Activated CD8-positive, alpha-beta T cell treated with anti-CD3 and anti-CD28 coated beads for 36 hours (primary cell): ENCODE results near the gene ZNF780A. TPM values are rescaled to one million over a fixed set of nuclear protein-coding genes. Genes with fewer than 3 reads are reported as not detected.

ENCODE experiments used
- ATAC-seq: fragments of 200-7000 bp; cut with Tn5 transposase; one replicate; pipeline ENCODE4 v1.10.0; 2021; ENCODE audit warnings: mild to moderate bottlenecking, moderate library complexity
- CTCF ChIA-PET: fragments of 350-600 bp; sonication (Branson Sonifier 250); formaldehyde crosslinking; loops from one replicate; lab custom pipeline; 2021; ENCODE audit warnings: antibody characterized with exemption; lab: Charles Lee
- POLR2A ChIA-PET: fragments of 350-600 bp; sonication (Branson Sonifier 250); formaldehyde crosslinking; loops from one replicate; lab custom pipeline; 2021; ENCODE audit warnings: antibody characterized with exemption; lab: Charles Lee
- DNase-seq: peaks from one replicate; pipeline ENCODE4 v3.0.0-alpha.2; 2020
- H3K27ac Mint-ChIP-seq: one replicate; pipeline ENCODE4 v1.8.0; 2021; ENCODE audit warnings: mild to moderate bottlenecking, mixed read lengths
- H3K27me3 Mint-ChIP-seq: one replicate; pipeline ENCODE4 v1.8.0; 2021; ENCODE audit warnings: mixed read lengths
- H3K36me3 Mint-ChIP-seq: one replicate; pipeline ENCODE4 v1.8.0; 2021; ENCODE audit warnings: low read depth, mixed read lengths
- H3K4me1 Mint-ChIP-seq: one replicate; pipeline ENCODE4 v1.8.0; 2021; ENCODE audit warnings: low read depth, mixed read lengths
- H3K4me3 Mint-ChIP-seq: one replicate; pipeline ENCODE4 v1.8.0; 2021; ENCODE audit warnings: mild to moderate bottlenecking, moderate library complexity, mixed read lengths
- H3K9me3 Mint-ChIP-seq: one replicate; pipeline ENCODE4 v1.8.0; 2021; ENCODE audit warnings: mixed read lengths
- intact Hi-C: fragments of 100-400 bp; cut with micrococcal nuclease; formaldehyde crosslinking; loops from one replicate; pipeline ENCODE4 v1.10.0; 2022
- total RNA-seq, 2 experiments: library from RNA; stranded (reverse); gene quantifications; one replicate each; pipeline ENCODE4 v1.2.3, GENCODE V29; 2021
- TF ChIP-seq, protein P1 (sequence below): fragments of 200-600 bp; IDR thresholded peaks from one replicate; pipeline ENCODE4 v1.8.0; 2022; ENCODE audit warnings: antibody characterized with exemption, mild to moderate bottlenecking

The ZNF780A gene
- total RNA-seq, 2 experiments from 2014 or later, result 12.9 to 13.3 TPM

DNA sequence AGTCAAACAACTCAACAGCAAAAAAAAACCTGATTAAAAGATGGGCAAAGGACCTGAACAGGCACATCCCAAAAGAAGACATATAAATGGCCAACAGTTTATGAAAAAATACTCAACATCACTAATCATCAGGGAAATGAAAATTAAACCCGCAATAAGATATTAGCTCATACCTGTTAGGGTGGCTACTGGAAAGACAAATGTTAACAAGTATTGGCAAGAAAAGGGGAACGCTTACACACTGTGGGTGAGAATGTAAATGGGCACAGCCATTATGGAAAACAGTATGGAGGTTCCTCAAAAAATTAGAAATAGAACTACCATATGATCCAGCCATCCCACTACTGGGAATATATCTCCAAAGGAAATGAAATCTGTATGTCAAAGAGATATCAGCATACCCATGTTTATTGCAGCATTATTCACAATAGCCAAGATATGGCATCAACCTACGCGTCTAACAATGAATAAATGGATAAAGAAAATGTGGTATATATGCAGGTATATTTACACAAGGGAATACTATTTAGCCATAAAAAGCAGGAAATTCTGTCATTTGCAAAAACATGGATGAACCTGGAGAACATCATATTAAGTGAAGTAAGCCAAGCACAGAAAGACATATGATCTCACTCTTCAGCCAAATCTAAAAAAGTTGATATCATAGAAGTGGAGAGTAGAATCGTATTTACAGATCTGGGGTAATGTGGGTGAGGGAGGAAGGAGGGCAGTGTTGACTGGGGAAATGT, 2.3 kb downstream of the ZNF780A start:
- Mint-ChIP-seq H3K27ac (no peak overlapping the region), H3K9me3 (peaks cover 5% of the 10 kb centered on the region), H3K36me3 (peaks cover 33% of the 10 kb centered on the region), H3K27me3 (no peaks in the 10 kb centered on the region), H3K4me1 (peaks cover 31% of the 10 kb centered on the region), H3K4me3 (peak overlapping the region; percentile 100)
- ATAC-seq (no peak), DNase-seq (no peak)
- CTCF ChIA-PET, result interaction anchor here (1.2 kb wide), 1 partner anchor 546 kb away, joined by 4 read pairs; no protein-coding TSS in a partner anchor
- POLR2A ChIA-PET, result interaction anchor here (0.7 kb wide), 1 partner anchor 46 kb away, joined by 3 read pairs; no protein-coding TSS in a partner anchor
- intact Hi-C loops, result no loop called here
- TF ChIP-seq, protein P1, sequence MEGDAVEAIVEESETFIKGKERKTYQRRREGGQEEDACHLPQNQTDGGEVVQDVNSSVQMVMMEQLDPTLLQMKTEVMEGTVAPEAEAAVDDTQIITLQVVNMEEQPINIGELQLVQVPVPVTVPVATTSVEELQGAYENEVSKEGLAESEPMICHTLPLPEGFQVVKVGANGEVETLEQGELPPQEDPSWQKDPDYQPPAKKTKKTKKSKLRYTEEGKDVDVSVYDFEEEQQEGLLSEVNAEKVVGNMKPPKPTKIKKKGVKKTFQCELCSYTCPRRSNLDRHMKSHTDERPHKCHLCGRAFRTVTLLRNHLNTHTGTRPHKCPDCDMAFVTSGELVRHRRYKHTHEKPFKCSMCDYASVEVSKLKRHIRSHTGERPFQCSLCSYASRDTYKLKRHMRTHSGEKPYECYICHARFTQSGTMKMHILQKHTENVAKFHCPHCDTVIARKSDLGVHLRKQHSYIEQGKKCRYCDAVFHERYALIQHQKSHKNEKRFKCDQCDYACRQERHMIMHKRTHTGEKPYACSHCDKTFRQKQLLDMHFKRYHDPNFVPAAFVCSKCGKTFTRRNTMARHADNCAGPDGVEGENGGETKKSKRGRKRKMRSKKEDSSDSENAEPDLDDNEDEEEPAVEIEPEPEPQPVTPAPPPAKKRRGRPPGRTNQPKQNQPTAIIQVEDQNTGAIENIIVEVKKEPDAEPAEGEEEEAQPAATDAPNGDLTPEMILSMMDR, result no peak

DNA sequence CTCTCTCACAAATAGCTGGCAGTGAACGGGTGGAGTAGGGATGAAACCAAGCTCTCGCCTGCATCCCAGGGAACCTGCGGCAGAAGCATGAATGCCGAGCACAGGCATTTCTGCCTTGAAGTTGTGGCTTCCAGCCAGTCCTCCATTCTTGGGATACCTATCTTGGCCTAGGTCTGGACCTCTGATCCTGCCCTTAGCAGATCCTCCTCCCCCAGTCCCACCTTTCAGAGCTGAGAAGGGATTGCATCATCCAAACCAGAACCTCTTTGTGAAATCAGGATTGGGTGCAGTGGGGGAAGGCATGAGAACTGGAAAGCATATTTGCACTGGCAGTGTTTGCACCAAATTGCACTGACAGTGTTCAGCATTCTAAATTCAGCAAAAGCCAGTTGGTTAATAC, 5.8 kb downstream of the ZNF780A start:
- Mint-ChIP-seq H3K36me3 (peaks cover 64% of the 10 kb centered on the region), H3K4me3 (no peak overlapping the region), H3K4me1 (peaks cover 24% of the 10 kb centered on the region), H3K27me3 (no peaks in the 10 kb centered on the region), H3K9me3 (peaks cover 13% of the 10 kb centered on the region), H3K27ac (peak overlapping the region; percentile 71)
- ChIA-PET CTCF (interaction anchor here (1.1 kb wide), 1 partner anchor 80 kb away, joined by 3 read pairs; no protein-coding TSS in a partner anchor), POLR2A (no interaction called here)
- TF ChIP-seq, protein P1, result no peak
- no peak for ATAC-seq
- no peak for DNase-seq
- intact Hi-C loops, result no loop called here

DNA sequence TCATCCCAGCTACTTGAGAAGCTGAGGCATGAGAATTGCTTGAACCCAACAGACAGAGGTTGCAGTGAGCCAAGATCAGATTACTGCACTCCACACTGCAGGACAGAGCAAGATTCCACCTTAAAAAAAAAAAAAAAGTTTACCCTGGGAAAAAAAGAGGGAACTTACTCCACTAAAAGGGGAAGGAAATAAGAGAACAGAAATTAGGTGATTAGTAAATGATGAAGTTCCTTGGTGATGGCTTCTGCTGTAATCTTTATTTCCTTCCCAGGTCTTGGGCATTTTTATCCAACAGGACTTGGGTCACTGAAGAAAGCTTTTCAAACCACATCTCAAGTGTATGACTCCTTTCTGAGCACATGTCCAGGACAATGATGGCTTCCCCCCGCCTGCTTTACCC, 9.3 kb downstream of the ZNF780A start:
- Mint-ChIP-seq H3K36me3 (peaks cover 77% of the 10 kb centered on the region), H3K9me3 (peaks cover 36% of the 10 kb centered on the region), H3K4me3 (no peak overlapping the region), H3K27ac (no peak overlapping the region), H3K27me3 (no peaks in the 10 kb centered on the region), H3K4me1 (no peaks in the 10 kb centered on the region)
- DNase-seq, result no peak
- CTCF ChIA-PET, result no interaction called here
- no peak for ATAC-seq
- POLR2A ChIA-PET, result no interaction called here
- intact Hi-C loops, result no loop called here
- TF ChIP-seq, protein P1, result no peak

DNA sequence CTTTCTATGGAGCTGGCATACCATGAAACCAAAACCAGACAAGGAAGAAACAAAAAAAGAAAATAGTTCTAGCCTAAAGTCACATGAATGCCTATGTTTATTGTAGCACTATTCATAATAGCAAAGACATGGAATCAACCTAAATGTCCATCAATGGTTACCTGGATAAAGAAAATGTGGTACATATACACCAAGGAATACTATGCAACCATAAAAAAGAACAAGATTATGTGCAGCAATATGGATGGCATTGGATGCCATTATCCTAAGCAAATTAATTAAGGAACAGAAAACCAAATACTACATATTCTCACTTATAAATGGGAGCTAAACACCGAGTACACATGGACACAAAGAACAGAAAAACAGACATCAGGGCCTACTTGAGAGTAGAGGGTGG, 10.5 kb downstream of the ZNF780A start:
- CTCF ChIA-PET, result no interaction called here
- POLR2A ChIA-PET, result no interaction called here

DNA sequence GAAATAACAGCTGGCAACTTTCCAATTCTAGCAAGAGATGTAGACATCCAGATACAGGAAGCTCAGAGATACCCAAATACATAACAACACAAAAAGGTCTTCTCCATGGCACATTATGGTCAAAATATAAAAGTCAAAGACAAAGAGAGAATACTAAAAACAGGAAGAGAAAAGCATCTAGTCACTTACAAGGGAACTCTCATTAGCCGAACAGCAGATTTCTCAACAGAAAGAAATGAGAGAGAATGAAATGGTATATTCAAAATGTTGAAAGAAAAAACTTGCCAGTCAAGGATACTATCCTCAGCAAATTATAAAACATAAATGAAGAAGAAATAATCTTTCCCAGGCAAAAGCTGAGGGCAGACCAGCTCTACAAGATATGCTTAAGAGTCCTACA, 12.4 kb downstream of the ZNF780A start:
- H3K27ac Mint-ChIP-seq, result no peak overlapping the region
- no peak overlapping the region for H3K4me3 Mint-ChIP-seq
- TF ChIP-seq, protein P1, result no peak
- POLR2A ChIA-PET, result interaction anchor here (1.6 kb wide), 1 partner anchor 12 kb away, joined by 4 read pairs; the partner anchor contains the start of gene ZNF780A
- no peak for DNase-seq
- no peaks in the 10 kb centered on the region for H3K4me1 Mint-ChIP-seq
- CTCF ChIA-PET, result no interaction called here
- no peak for ATAC-seq
- H3K27me3 Mint-ChIP-seq, result no peaks in the 10 kb centered on the region
- intact Hi-C loops, result no loop called here
- H3K9me3 Mint-ChIP-seq, result peaks cover 51% of the 10 kb centered on the region
- peaks cover 97% of the 10 kb centered on the region for H3K36me3 Mint-ChIP-seq

More for the DNA sequence above, 10.5 kb downstream of the ZNF780A start:
- ATAC-seq (no peak), DNase-seq (no peak)
- no peaks in the 10 kb centered on the region for H3K4me1 Mint-ChIP-seq
- peaks cover 42% of the 10 kb centered on the region for H3K9me3 Mint-ChIP-seq
- H3K27me3 Mint-ChIP-seq, result no peaks in the 10 kb centered on the region
- H3K27ac Mint-ChIP-seq, result no peak overlapping the region
- no peak overlapping the region for H3K4me3 Mint-ChIP-seq
- TF ChIP-seq, protein P1, result no peak
- intact Hi-C loops, result no loop called here
- H3K36me3 Mint-ChIP-seq, result peaks cover 88% of the 10 kb centered on the region
